Activated CD4-positive, CD25-positive, alpha-beta regulatory T cell treated with anti-CD3 and anti-CD28 coated beads, Interleukin-2, amount 50 U/mL, for 16 hours (primary cell): ENCODE results near the gene EDIL3.
"Not testable (repeated sequence)": the region's sequence is repeated elsewhere in the genome, so short reads cannot be mapped to it uniquely, and the experiment has no call there.

Experiments used
- DNase-seq: peaks from one replicate; pipeline ENCODE4 v3.0.0-alpha.2; 2020; ENCODE audit warnings: low read depth, low spot score

EDIL3 gene

GRCh38 chr5:84299959-84300358 lies 84.7 kb downstream of the EDIL3 start:
- no peak for DNase-seq

GRCh38 chr5:84298628-84299027 lies 86.1 kb downstream of the EDIL3 start:
- DNase-seq = no peak

GRCh38 chr5:84297641-84298040 lies 87.0 kb downstream of the EDIL3 start:
- DNase-seq = not testable (repeated sequence)

- no peak for DNase-seq
Measured at GRCh38 chr5:84292788-84293653, 91.7 kb downstream of the EDIL3 start.

- no peak for DNase-seq
Measured at GRCh38 chr5:84292000-84292642, 92.6 kb downstream of the EDIL3 start.

GRCh38 chr5:84290673-84291072 lies 94.0 kb downstream of the EDIL3 start:
- DNase-seq = no peak

- no peak for DNase-seq
Measured at GRCh38 chr5:84290161-84290560, 94.5 kb downstream of the EDIL3 start.

- no peak for DNase-seq
Measured at GRCh38 chr5:84287951-84288350, 96.7 kb downstream of the EDIL3 start.

- DNase-seq = no peak
Measured at GRCh38 chr5:84286662-84287061, 98.0 kb downstream of the EDIL3 start.

- DNase-seq = no peak
Measured at GRCh38 chr5:84285641-84286637, 98.7 kb downstream of the EDIL3 start.

GRCh38 chr5:84281383-84281782 lies 103.3 kb downstream of the EDIL3 start:
- DNase-seq = no peak

GRCh38 chr5:84279234-84279633 lies 105.4 kb downstream of the EDIL3 start:
- DNase-seq = no peak

GRCh38 chr5:84275609-84276008 lies 109.1 kb downstream of the EDIL3 start:
- no peak for DNase-seq

- no peak for DNase-seq
Measured at GRCh38 chr5:84274585-84275468, 109.9 kb downstream of the EDIL3 start.

GRCh38 chr5:84273517-84273883 lies 111.2 kb downstream of the EDIL3 start:
- no peak for DNase-seq

GRCh38 chr5:84272771-84273516 lies 111.7 kb downstream of the EDIL3 start:
- DNase-seq = no peak

GRCh38 chr5:84265739-84266550 lies 118.7 kb downstream of the EDIL3 start:
- no peak for DNase-seq

- DNase-seq = no peak
Measured at GRCh38 chr5:84265130-84265529, 119.5 kb downstream of the EDIL3 start.

- DNase-seq = no peak
Measured at GRCh38 chr5:84260939-84261338, 123.7 kb downstream of the EDIL3 start.
